Measurements from ENCODE around the gene STRADB.
"Not testable (repeated sequence)": the region's sequence is repeated elsewhere in the genome, so short reads cannot be mapped to it uniquely, and the experiment has no call there.

Gene STRADB

GRCh38 chr2:201414099-201415023 lies 37.2 kb upstream of the STRADB start:
- Histone ChIP-seq H3K9ac (ENCODE audit: low read depth, low read length) (no peak overlapping the region), H3K27me3 (ENCODE audit: control insufficient read depth, insufficient read depth, low read length) (no peaks in the 10 kb centered on the region), H3K4me1 (ENCODE audit: control insufficient read depth, insufficient read depth, low read length) (peaks cover 11% of the 10 kb centered on the region), H3K9me3 (ENCODE audit: control insufficient read depth, insufficient read depth, low read length) (no peaks in the 10 kb centered on the region), H3K4me3 (ENCODE audit: low read depth, low read length) (no peak overlapping the region), H3K36me3 (ENCODE audit: control insufficient read depth, insufficient read depth, low read length) (no peaks in the 10 kb centered on the region)

- Histone ChIP-seq H3K9ac (ENCODE audit: low read depth, low read length) (no peak overlapping the region), H3K4me1 (ENCODE audit: control insufficient read depth, insufficient read depth, low read length) (peaks cover 11% of the 10 kb centered on the region), H3K27me3 (ENCODE audit: control insufficient read depth, insufficient read depth, low read length) (no peaks in the 10 kb centered on the region), H3K4me3 (ENCODE audit: low read depth, low read length) (no peak overlapping the region), H3K9me3 (ENCODE audit: control insufficient read depth, insufficient read depth, low read length) (no peaks in the 10 kb centered on the region), H3K36me3 (ENCODE audit: control insufficient read depth, insufficient read depth, low read length) (no peaks in the 10 kb centered on the region)
Measured at GRCh38 chr2:201415149-201415548, 36.4 kb upstream of the STRADB start.

- H3K36me3 ChIP-seq (ENCODE audit: control insufficient read depth, insufficient read depth, low read length), result no peaks in the 10 kb centered on the region
- H3K4me3 ChIP-seq (ENCODE audit: low read depth, low read length), result no peak overlapping the region
- no peaks in the 10 kb centered on the region for H3K27me3 ChIP-seq (ENCODE audit: control insufficient read depth, insufficient read depth, low read length)
- H3K9me3 ChIP-seq (ENCODE audit: control insufficient read depth, insufficient read depth, low read length), result no peaks in the 10 kb centered on the region
- H3K4me1 ChIP-seq (ENCODE audit: control insufficient read depth, insufficient read depth, low read length), result peaks cover 3% of the 10 kb centered on the region
- no peak overlapping the region for H3K9ac ChIP-seq (ENCODE audit: low read depth, low read length)
Measured at GRCh38 chr2:201419057-201419635, 32.4 kb upstream of the STRADB start.

GRCh38 chr2:201419986-201420385 lies 31.6 kb upstream of the STRADB start:
- no peaks in the 10 kb centered on the region for H3K36me3 ChIP-seq (ENCODE audit: control insufficient read depth, insufficient read depth, low read length)

DNA sequence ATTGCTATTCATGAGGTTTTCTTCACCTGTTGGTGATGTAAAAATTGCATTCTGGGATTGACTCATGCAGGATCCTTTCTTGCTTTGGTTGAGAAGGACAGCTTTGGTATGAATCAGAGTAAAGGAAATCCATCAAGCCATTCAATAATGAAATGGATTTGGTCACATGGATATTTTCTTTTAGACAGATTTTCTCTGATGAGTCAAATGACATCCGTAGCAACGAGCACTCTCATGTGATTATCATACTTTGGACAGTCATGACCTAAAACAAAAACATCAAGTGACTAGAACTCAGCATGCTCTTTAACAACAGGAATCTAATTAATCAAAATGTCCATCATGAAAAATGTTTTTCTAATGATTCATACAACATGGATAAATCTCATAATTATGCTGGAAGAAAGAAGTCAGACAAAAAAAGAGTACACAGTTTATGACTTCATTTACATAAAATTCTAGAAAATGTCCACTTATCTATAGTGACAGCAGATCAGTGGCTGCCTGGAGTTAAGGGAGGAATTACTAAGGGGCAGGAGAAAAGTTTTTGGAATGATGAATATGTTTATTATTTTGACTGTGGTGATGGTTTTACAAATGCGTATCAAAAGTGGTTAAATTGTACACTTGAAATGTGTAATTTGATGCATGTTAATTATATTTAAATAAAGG lies 31.0 kb upstream of the STRADB start:
- H3K9me3 ChIP-seq (ENCODE audit: control insufficient read depth, insufficient read depth, low read length), result no peaks in the 10 kb centered on the region
- H3K4me3 ChIP-seq (ENCODE audit: low read depth, low read length), result no peak overlapping the region
- no peaks in the 10 kb centered on the region for H3K4me1 ChIP-seq (ENCODE audit: control insufficient read depth, insufficient read depth, low read length)
- H3K9ac ChIP-seq (ENCODE audit: low read depth, low read length), result no peak overlapping the region
- H3K36me3 ChIP-seq (ENCODE audit: control insufficient read depth, insufficient read depth, low read length), result no peaks in the 10 kb centered on the region
- no peaks in the 10 kb centered on the region for H3K27me3 ChIP-seq (ENCODE audit: control insufficient read depth, insufficient read depth, low read length)

More at GRCh38 chr2:201419986-201420385, 31.6 kb upstream of the STRADB start:
- no peaks in the 10 kb centered on the region for H3K9me3 ChIP-seq (ENCODE audit: control insufficient read depth, insufficient read depth, low read length)
- no peaks in the 10 kb centered on the region for H3K4me1 ChIP-seq (ENCODE audit: control insufficient read depth, insufficient read depth, low read length)
- H3K27me3 ChIP-seq (ENCODE audit: control insufficient read depth, insufficient read depth, low read length), result no peaks in the 10 kb centered on the region
- H3K4me3 ChIP-seq (ENCODE audit: low read depth, low read length), result no peak overlapping the region
- H3K9ac ChIP-seq (ENCODE audit: low read depth, low read length), result no peak overlapping the region

GRCh38 chr2:201425952-201426351 lies 25.6 kb upstream of the STRADB start:
- H3K27me3 ChIP-seq (ENCODE audit: control insufficient read depth, insufficient read depth, low read length), result no peaks in the 10 kb centered on the region
- H3K4me3 ChIP-seq (ENCODE audit: low read depth, low read length), result no peak overlapping the region
- no peaks in the 10 kb centered on the region for H3K36me3 ChIP-seq (ENCODE audit: control insufficient read depth, insufficient read depth, low read length)
- H3K9ac ChIP-seq (ENCODE audit: low read depth, low read length), result no peak overlapping the region
- H3K4me1 ChIP-seq (ENCODE audit: control insufficient read depth, insufficient read depth, low read length), result no peaks in the 10 kb centered on the region
- H3K9me3 ChIP-seq (ENCODE audit: control insufficient read depth, insufficient read depth, low read length), result no peaks in the 10 kb centered on the region

DNA sequence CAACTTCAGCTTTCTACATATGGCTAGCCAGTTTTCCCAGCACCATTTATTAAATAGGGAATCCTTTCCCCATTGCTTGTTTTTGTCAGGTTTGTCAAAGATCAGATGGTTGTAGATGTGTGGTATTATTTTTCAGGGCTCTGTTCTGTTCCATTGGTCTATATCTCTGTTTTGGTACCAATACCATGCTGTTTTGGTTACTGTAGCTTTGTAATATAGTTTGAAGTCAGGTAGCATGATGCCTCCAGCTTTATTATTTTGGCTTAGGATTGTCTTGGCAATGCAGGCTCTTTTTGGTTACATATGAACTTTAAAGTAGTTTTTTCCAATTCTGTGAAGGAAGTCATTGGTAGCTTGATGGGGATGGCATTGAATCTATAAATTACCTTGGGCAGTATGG lies 23.2 kb upstream of the STRADB start:
- H3K9me3 ChIP-seq (ENCODE audit: control insufficient read depth, insufficient read depth, low read length); H3K27me3 ChIP-seq (ENCODE audit: control insufficient read depth, insufficient read depth, low read length); H3K36me3 ChIP-seq (ENCODE audit: control insufficient read depth, insufficient read depth, low read length): not testable (repeated sequence)

GRCh38 chr2:201429835-201430234 lies 21.7 kb upstream of the STRADB start:
- H3K27me3 ChIP-seq (ENCODE audit: control insufficient read depth, insufficient read depth, low read length); H3K4me3 ChIP-seq (ENCODE audit: low read depth, low read length): not testable (repeated sequence)

More for the DNA sequence above, 23.2 kb upstream of the STRADB start:
- H3K4me1 ChIP-seq (ENCODE audit: control insufficient read depth, insufficient read depth, low read length); H3K9ac ChIP-seq (ENCODE audit: low read depth, low read length); H3K4me3 ChIP-seq (ENCODE audit: low read depth, low read length): not testable (repeated sequence)

DNA sequence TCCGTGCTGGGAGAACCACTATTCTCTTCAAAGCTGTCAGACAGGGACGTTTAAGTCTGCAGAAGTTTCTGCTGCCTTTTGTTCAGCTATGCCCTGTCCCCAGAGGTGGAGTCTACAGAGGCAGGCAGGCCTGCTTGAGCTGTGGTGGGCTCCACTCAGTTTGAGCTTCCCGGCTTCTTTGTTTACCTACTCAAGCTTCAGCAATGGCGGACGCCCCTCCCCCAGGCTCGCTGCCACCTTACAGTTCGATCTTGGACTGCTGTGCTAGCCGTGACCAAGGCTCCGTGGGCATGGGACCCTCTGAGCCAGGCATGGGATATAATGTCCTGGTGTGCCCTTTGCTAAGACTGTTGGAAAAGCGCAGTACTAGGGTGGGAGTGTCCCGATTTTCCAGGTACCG lies 21.2 kb upstream of the STRADB start:
- H3K36me3 ChIP-seq (ENCODE audit: control insufficient read depth, insufficient read depth, low read length); H3K9ac ChIP-seq (ENCODE audit: low read depth, low read length); H3K4me3 ChIP-seq (ENCODE audit: low read depth, low read length); H3K27me3 ChIP-seq (ENCODE audit: control insufficient read depth, insufficient read depth, low read length); H3K9me3 ChIP-seq (ENCODE audit: control insufficient read depth, insufficient read depth, low read length); H3K4me1 ChIP-seq (ENCODE audit: control insufficient read depth, insufficient read depth, low read length): not testable (repeated sequence)

More at GRCh38 chr2:201429835-201430234, 21.7 kb upstream of the STRADB start:
- H3K36me3 ChIP-seq (ENCODE audit: control insufficient read depth, insufficient read depth, low read length); H3K4me1 ChIP-seq (ENCODE audit: control insufficient read depth, insufficient read depth, low read length); H3K9me3 ChIP-seq (ENCODE audit: control insufficient read depth, insufficient read depth, low read length); H3K9ac ChIP-seq (ENCODE audit: low read depth, low read length): not testable (repeated sequence)

DNA sequence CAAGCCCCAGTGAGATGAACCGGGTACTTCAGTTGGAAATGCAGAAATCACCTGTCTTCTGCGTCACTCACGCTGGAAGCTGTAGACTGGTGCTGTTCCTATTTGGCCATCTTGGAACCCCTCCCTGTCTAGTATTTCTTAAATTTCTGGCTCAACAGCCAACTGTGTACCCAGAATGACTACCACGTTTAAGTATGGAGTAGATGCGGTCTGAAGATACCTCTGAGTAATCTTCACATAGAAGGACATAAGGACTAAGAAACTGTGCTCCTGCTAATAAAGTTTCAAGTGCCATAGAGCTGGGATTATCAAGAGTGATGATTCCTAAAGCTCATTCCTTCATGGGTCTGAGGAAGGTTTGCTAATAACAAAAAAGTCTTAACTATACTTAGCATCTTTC lies 20.7 kb upstream of the STRADB start:
- no peak overlapping the region for H3K4me3 ChIP-seq (ENCODE audit: low read depth, low read length)
- no peaks in the 10 kb centered on the region for H3K27me3 ChIP-seq (ENCODE audit: control insufficient read depth, insufficient read depth, low read length)
- H3K9me3 ChIP-seq (ENCODE audit: control insufficient read depth, insufficient read depth, low read length), result no peaks in the 10 kb centered on the region
- H3K4me1 ChIP-seq (ENCODE audit: control insufficient read depth, insufficient read depth, low read length), result no peaks in the 10 kb centered on the region
- H3K36me3 ChIP-seq (ENCODE audit: control insufficient read depth, insufficient read depth, low read length), result no peaks in the 10 kb centered on the region
- no peak overlapping the region for H3K9ac ChIP-seq (ENCODE audit: low read depth, low read length)

GRCh38 chr2:201432038-201432620 lies 19.4 kb upstream of the STRADB start:
- Histone ChIP-seq H3K9ac (ENCODE audit: low read depth, low read length) (no peak overlapping the region), H3K4me1 (ENCODE audit: control insufficient read depth, insufficient read depth, low read length) (no peaks in the 10 kb centered on the region), H3K36me3 (ENCODE audit: control insufficient read depth, insufficient read depth, low read length) (no peaks in the 10 kb centered on the region), H3K4me3 (ENCODE audit: low read depth, low read length) (no peak overlapping the region), H3K9me3 (ENCODE audit: control insufficient read depth, insufficient read depth, low read length) (no peaks in the 10 kb centered on the region), H3K27me3 (ENCODE audit: control insufficient read depth, insufficient read depth, low read length) (no peaks in the 10 kb centered on the region)

Measured in iPS-15b (cell line).